HepG2 (cell line): ENCODE results near the gene ZSCAN31. TPM values are rescaled to one million over a fixed set of nuclear protein-coding genes. Genes with fewer than 3 reads are reported as not detected.

Experiments used
- ATM ChIP-seq: fragments of 450-650 bp; IDR thresholded peaks from 2 replicates; pipeline ENCODE4 v1.7.1; 2017; ENCODE audit warnings: mild to moderate bottlenecking, borderline replicate concordance
- ISX ChIP-seq: sonication (generic); formaldehyde crosslinking; conservative IDR thresholded peaks from 2 replicates; pipeline ENCODE4 v1.5.0; 2020; ENCODE audit warnings: missing genetic modification reagents
- PAX8 ChIP-seq: sonication (generic); formaldehyde crosslinking; IDR thresholded peaks from 2 replicates; pipeline ENCODE4 v1.8.0; 2022; ENCODE audit warnings: mild to moderate bottlenecking, missing genetic modification reagents, borderline replicate concordance
- SMAD3 ChIP-seq: sonication (generic); formaldehyde crosslinking; IDR thresholded peaks from 2 replicates; pipeline ENCODE4 v1.4.0; 2020; ENCODE audit warnings: missing genetic modification reagents
- SMAD9 ChIP-seq: sonication (generic); formaldehyde crosslinking; IDR thresholded peaks from 2 replicates; pipeline ENCODE4 v1.5.1; 2020; ENCODE audit warnings: mild to moderate bottlenecking, missing genetic modification reagents
- SMYD3 ChIP-seq: sonication (generic); formaldehyde crosslinking; IDR thresholded peaks from 2 replicates; pipeline ENCODE4 v1.8.1; 2023; ENCODE audit warnings: mild to moderate bottlenecking, missing genetic modification reagents
- ZNF274 ChIP-seq: sonication (generic); formaldehyde crosslinking; IDR thresholded peaks from 2 replicates; pipeline ENCODE4 v1.5.1; 2020; ENCODE audit warnings: mild to moderate bottlenecking, missing genetic modification reagents
- ZNF329 ChIP-seq: sonication (generic); formaldehyde crosslinking; IDR thresholded peaks from 2 replicates; pipeline ENCODE4 v1.9.0; 2021; ENCODE audit warnings: low read depth, mild to moderate bottlenecking, missing genetic modification reagents
- ZNF850 ChIP-seq: sonication (generic); formaldehyde crosslinking; conservative IDR thresholded peaks from 2 replicates; pipeline ENCODE4 v1.9.0; 2021; ENCODE audit warnings: mild to moderate bottlenecking, missing genetic modification reagents
- ZZZ3 ChIP-seq: sonication (generic); formaldehyde crosslinking; IDR thresholded peaks from 2 replicates; pipeline ENCODE4 v1.4.0; 2020; ENCODE audit warnings: missing genetic modification reagents, mild to moderate bottlenecking, borderline replicate concordance
- polyA plus RNA-seq, 8 experiments: library from polyadenylated mRNA; depleted of rRNA in 3 of 8; stranded (reverse) in 7 of 8; unstranded in 1 of 8; fragments of >200 nt; fragmentation: Illumina TruSeq in 4 of 8; extraction: Trizol in 4 of 8; gene quantifications; 2 replicates each; pipeline versions ENCODE4 v1.2.1 to v1.2.3, GENCODE V29; 2011 to 2016; ENCODE audit warnings: low read depth in 4 of 8, missing spikeins in 1 of 8, mixed read lengths in 1 of 8; ENCODE audit not compliant: insufficient read depth in 1 of 8
- total RNA-seq, 5 experiments: library from RNA; depleted of rRNA; stranded (reverse); fragments of >200 nt; fragmentation: Illumina TruSeq; extraction: Trizol; gene quantifications; 2 replicates each; pipeline ENCODE4 v1.2.3, GENCODE V29; 2016; ENCODE audit warnings: low read depth in 1 of 5
- TF ChIP-seq, protein P1 (sequence below): sonication (generic); formaldehyde crosslinking; IDR thresholded peaks from 2 replicates; pipeline ENCODE4 v1.5.0; 2020; ENCODE audit warnings: mild to moderate bottlenecking, missing genetic modification reagents
- TF ChIP-seq, protein P2 (sequence below): sonication (generic); formaldehyde crosslinking; IDR thresholded peaks from one replicate; pipeline ENCODE4 v1.5.1; 2020; ENCODE audit warnings: mild to moderate bottlenecking, missing genetic modification reagents; ENCODE audit errors: not compliant biosample characterization
- TF ChIP-seq, protein P3 (sequence below): sonication (generic); formaldehyde crosslinking; IDR thresholded peaks from 2 replicates; pipeline ENCODE4 v1.8.0; 2022; ENCODE audit warnings: low read depth, missing genetic modification reagents
- TF ChIP-seq, protein P4 (sequence below): sonication (generic); formaldehyde crosslinking; IDR thresholded peaks from 2 replicates; pipeline ENCODE4 v1.5.0; 2020; ENCODE audit warnings: missing genetic modification reagents, mild to moderate bottlenecking, borderline replicate concordance

ZSCAN31 gene
- total and polyA plus RNA-seq, 2 of the 13 experiments (the other 11 are each of a cell fraction or from before 2014, with no cell fraction given), result 5.3 to 6.2 TPM

GRCh38 chr6:28281288-28282064 is 54.5 kb downstream of the ZSCAN31 start, which contains the start of gene PGBD1 (continued):
- no peak for TF ChIP-seq ZNF329 (CRISPR knock-in tag)
- TF ChIP-seq, protein P1, sequence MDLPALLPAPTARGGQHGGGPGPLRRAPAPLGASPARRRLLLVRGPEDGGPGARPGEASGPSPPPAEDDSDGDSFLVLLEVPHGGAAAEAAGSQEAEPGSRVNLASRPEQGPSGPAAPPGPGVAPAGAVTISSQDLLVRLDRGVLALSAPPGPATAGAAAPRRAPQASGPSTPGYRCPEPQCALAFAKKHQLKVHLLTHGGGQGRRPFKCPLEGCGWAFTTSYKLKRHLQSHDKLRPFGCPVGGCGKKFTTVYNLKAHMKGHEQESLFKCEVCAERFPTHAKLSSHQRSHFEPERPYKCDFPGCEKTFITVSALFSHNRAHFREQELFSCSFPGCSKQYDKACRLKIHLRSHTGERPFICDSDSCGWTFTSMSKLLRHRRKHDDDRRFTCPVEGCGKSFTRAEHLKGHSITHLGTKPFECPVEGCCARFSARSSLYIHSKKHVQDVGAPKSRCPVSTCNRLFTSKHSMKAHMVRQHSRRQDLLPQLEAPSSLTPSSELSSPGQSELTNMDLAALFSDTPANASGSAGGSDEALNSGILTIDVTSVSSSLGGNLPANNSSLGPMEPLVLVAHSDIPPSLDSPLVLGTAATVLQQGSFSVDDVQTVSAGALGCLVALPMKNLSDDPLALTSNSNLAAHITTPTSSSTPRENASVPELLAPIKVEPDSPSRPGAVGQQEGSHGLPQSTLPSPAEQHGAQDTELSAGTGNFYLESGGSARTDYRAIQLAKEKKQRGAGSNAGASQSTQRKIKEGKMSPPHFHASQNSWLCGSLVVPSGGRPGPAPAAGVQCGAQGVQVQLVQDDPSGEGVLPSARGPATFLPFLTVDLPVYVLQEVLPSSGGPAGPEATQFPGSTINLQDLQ (CRISPR knock-in tag), result no peak
- TF ChIP-seq ATM, result no peak
- 0 out of 2 replicates have a peak, but pooled peaks have one; percentile 68 for TF ChIP-seq ZZZ3 (CRISPR knock-in tag)
- peak; percentile 66; the same call in 1 of the 2 replicates for TF ChIP-seq SMAD3 (CRISPR knock-in tag)
- TF ChIP-seq SMAD9 (CRISPR knock-in tag), result 0 out of 2 replicates have a peak, but pooled peaks have one; percentile 40
- peak; percentile 33 for TF ChIP-seq ZNF274 (CRISPR knock-in tag)
- TF ChIP-seq, protein P2, sequence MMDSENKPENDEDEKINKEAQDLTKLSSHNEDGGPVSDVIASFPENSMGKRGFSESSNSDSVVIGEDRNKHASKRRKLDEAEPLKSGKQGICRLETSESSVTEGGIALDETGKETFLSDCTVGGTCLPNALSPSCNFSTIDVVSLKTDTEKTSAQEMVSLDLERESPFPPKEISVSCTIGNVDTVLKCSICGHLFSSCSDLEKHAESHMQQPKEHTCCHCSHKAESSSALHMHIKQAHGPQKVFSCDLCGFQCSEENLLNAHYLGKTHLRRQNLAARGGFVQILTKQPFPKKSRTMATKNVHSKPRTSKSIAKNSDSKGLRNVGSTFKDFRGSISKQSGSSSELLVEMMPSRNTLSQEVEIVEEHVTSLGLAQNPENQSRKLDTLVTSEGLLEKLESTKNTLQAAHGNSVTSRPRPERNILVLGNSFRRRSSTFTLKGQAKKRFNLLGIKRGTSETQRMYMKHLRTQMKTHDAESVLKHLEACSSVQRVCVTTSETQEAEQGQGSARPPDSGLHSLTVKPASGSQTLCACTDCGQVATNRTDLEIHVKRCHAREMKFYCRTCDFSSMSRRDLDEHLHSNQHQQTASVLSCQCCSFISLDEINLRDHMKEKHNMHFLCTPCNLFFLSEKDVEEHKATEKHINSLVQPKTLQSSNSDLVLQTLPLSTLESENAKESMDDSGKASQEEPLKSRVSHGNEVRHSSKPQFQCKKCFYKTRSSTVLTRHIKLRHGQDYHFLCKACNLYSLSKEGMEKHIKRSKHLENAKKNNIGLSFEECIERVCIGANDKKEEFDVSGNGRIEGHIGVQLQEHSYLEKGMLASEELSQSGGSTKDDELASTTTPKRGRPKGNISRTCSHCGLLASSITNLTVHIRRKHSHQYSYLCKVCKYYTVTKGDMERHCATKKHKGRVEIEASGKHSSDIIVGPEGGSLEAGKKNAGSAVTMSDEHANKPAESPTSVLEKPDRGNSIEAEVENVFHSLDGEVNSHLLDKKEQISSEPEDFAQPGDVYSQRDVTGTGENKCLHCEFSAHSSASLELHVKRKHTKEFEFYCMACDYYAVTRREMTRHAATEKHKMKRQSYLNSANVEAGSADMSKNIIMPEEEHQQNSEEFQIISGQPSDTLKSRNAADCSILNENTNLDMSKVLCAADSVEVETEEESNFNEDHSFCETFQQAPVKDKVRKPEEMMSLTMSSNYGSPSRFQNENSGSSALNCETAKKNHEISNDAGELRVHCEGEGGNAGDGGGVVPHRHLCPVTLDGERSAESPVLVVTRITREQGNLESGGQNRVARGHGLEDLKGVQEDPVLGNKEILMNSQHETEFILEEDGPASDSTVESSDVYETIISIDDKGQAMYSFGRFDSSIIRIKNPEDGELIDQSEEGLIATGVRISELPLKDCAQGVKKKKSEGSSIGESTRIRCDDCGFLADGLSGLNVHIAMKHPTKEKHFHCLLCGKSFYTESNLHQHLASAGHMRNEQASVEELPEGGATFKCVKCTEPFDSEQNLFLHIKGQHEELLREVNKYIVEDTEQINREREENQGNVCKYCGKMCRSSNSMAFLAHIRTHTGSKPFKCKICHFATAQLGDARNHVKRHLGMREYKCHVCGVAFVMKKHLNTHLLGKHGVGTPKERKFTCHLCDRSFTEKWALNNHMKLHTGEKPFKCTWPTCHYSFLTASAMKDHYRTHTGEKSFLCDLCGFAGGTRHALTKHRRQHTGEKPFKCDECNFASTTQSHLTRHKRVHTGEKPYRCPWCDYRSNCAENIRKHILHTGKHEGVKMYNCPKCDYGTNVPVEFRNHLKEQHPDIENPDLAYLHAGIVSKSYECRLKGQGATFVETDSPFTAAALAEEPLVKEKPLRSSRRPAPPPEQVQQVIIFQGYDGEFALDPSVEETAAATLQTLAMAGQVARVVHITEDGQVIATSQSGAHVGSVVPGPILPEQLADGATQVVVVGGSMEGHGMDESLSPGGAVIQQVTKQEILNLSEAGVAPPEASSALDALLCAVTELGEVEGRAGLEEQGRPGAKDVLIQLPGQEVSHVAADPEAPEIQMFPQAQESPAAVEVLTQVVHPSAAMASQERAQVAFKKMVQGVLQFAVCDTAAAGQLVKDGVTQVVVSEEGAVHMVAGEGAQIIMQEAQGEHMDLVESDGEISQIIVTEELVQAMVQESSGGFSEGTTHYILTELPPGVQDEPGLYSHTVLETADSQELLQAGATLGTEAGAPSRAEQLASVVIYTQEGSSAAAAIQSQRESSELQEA (CRISPR knock-in tag), result peak; percentile 79
- no peak for TF ChIP-seq SMYD3
- TF ChIP-seq ZNF850, result no peak
- TF ChIP-seq PAX8 (CRISPR knock-in tag), result no peak
- TF ChIP-seq, protein P3, sequence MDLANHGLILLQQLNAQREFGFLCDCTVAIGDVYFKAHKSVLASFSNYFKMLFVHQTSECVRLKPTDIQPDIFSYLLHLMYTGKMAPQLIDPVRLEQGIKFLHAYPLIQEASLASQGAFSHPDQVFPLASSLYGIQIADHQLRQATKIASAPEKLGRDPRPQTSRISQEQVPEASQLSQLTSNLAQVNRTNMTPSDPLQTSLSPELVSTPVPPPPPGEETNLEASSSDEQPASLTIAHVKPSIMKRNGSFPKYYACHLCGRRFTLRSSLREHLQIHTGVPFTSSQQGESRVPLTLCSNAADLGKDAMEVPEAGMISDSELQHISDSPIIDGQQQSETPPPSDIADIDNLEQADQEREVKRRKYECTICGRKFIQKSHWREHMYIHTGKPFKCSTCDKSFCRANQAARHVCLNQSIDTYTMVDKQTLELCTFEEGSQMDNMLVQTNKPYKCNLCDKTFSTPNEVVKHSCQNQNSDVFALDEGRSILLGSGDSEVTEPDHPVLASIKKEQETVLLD (CRISPR knock-in tag), result no peak
- 0 out of 2 replicates have a peak, but pooled peaks have one; percentile 62 for TF ChIP-seq ISX (CRISPR knock-in tag)
- TF ChIP-seq, protein P4, sequence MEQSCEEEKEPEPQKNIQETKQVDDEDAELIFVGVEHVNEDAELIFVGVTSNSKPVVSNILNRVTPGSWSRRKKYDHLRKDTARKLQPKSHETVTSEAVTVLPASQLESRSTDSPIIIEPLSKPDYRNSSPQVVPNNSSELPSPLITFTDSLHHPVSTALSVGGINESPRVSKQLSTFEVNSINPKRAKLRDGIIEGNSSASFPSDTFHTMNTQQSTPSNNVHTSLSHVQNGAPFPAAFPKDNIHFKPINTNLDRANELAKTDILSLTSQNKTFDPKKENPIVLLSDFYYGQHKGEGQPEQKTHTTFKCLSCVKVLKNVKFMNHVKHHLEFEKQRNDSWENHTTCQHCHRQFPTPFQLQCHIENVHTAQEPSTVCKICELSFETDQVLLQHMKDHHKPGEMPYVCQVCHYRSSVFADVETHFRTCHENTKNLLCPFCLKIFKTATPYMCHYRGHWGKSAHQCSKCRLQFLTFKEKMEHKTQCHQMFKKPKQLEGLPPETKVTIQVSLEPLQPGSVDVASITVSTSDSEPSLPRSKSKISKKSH (CRISPR knock-in tag), result peak; percentile 77; the same call in 1 of the 2 replicates
